AG04449 (cell line): ENCODE data around the gene SCN4A.

Experiments used
- CTCF ChIA-PET: fragments of 350-600 bp; formaldehyde crosslinking; extraction: SDS; loops from one replicate; lab custom pipeline; 2021; ENCODE audit warnings: antibody characterized with exemption; lab: Yijun Ruan, JAX
- POLR2A ChIA-PET: fragments of 400-600, 350-600 bp; formaldehyde crosslinking; extraction: SDS; loops from one replicate; lab custom pipeline; 2020; ENCODE audit warnings: antibody characterized with exemption, inconsistent platforms; lab: Yijun Ruan, JAX
- DNase-seq: peaks from one replicate; pipeline ENCODE4 v3.0.0-alpha.2; 2010; ENCODE audit warnings: low read depth, low spot score
- H3K4me3 ChIP-seq: 2 replicates; pipeline ENCODE4 v1.5.1; 2011; ENCODE audit warnings: low read depth, mild to moderate bottlenecking, control low read depth, low read length
- CTCF ChIP-seq: IDR thresholded peaks from one replicate; pipeline ENCODE4 v1.5.1; 2011; ENCODE audit warnings: mild to moderate bottlenecking, moderate library complexity, low read length, control low read depth, inconsistent platforms; ENCODE audit not compliant: insufficient read depth; ENCODE audit errors: missing control alignments

Gene SCN4A

GRCh38 chr17:63978272-63979200 lies 5.8 kb upstream of the SCN4A start:
- no peak for DNase-seq
- ChIA-PET CTCF (interaction anchor here (1.2 to 3.8 kb wide), 6 partner anchors 9 to 59 kb away, joined by 3 to 22 read pairs (median 6); partner anchors contain the start of gene GH1), POLR2A (no interaction called here)
- H3K4me3 ChIP-seq = no peak overlapping the region
- TF ChIP-seq CTCF = no peak

- DNase-seq = no peak
- no peak overlapping the region for H3K4me3 ChIP-seq
- ChIA-PET POLR2A (no interaction called here), CTCF (interaction anchor here (1.3 to 3.1 kb wide), 6 partner anchors 10 to 157 kb away, joined by 4 to 11 read pairs (median 6); partner anchors contain the start of gene GH1)
- TF ChIP-seq CTCF = no peak
Observed at GRCh38 chr17:63976702-63977101, 4.0 kb upstream of the SCN4A start.

- TF ChIP-seq CTCF = no peak
- ChIA-PET POLR2A (no interaction called here), CTCF (interaction anchor here (0.8 to 3.1 kb wide), 9 partner anchors 9 to 158 kb away, joined by 3 to 11 read pairs (median 5); no protein-coding TSS in a partner anchor)
- H3K4me3 ChIP-seq = no peak overlapping the region
- no peak for DNase-seq
Observed at GRCh38 chr17:63975541-63976092, 2.9 kb upstream of the SCN4A start.

- no peak for TF ChIP-seq CTCF
- no peak overlapping the region for H3K4me3 ChIP-seq
- CTCF ChIA-PET = interaction anchor here (0.6 to 3.1 kb wide), 7 partner anchors 11 to 159 kb away, joined by 3 to 11 read pairs (median 5); partner anchors contain the start of gene CSHL1
- DNase-seq = no peak
- POLR2A ChIA-PET = no interaction called here
Observed at GRCh38 chr17:63974594-63975192, 2.0 kb upstream of the SCN4A start.

- no peak for TF ChIP-seq CTCF
- H3K4me3 ChIP-seq = no peak overlapping the region
- DNase-seq = no peak
- ChIA-PET CTCF (interaction anchor here (1.0 to 3.1 kb wide), 5 partner anchors 28 to 160 kb away, joined by 3 to 11 read pairs (median 6); partner anchors contain the start of gene CSHL1), POLR2A (no interaction called here)
Observed at GRCh38 chr17:63973930-63974593, 1.3 kb upstream of the SCN4A start.
